MM.1S (cell line): ENCODE measurements around the gene PPWD1.
A peak's percentile ranks its signal among the peaks of the same experiment; 100 is the strongest.

Source experiments
- DNase-seq: peaks from one replicate; pipeline ENCODE4 v3.0.0-alpha.2; 2015
- H2AFZ ChIP-seq: fragments of 300-600 bp; sonication (generic); 2 replicates; pipeline ENCODE4 v1.6.0; 2016; ENCODE audit warnings: antibody characterized with exemption, low read length
- H3F3A ChIP-seq: fragments of 300-600 bp; sonication (generic); 2 replicates; pipeline ENCODE4 v1.6.1; 2016; ENCODE audit warnings: mild to moderate bottlenecking, antibody characterized with exemption, low read length, moderate library complexity, mixed read lengths; ENCODE audit not compliant: insufficient read depth
- H3K27ac ChIP-seq: fragments of 300-600 bp; sonication (generic); 2 replicates; pipeline ENCODE4 v1.5.1; 2016; ENCODE audit warnings: mild to moderate bottlenecking, low read length
- H3K27me3 ChIP-seq: fragments of 300-600 bp; sonication (generic); replicated peaks from 2 replicates; pipeline ENCODE4 v1.6.0; 2016; ENCODE audit warnings: low read length; ENCODE audit not compliant: insufficient read depth
- H3K36me3 ChIP-seq: fragments of 300-600 bp; sonication (generic); replicated peaks from 2 replicates; pipeline ENCODE4 v1.6.1; 2016; ENCODE audit warnings: mild to moderate bottlenecking, low read length, mixed read lengths; ENCODE audit not compliant: insufficient read depth
- H3K4me1 ChIP-seq: fragments of 300-600 bp; sonication (generic); 2 replicates; pipeline ENCODE4 v1.6.1; 2016; ENCODE audit warnings: low read length, mixed read lengths
- H3K4me2 ChIP-seq: fragments of 300-600 bp; sonication (generic); 2 replicates; pipeline ENCODE4 v1.6.0; 2016; ENCODE audit warnings: low read depth, low read length
- H3K4me3 ChIP-seq: fragments of 300-600 bp; sonication (generic); 2 replicates; pipeline ENCODE4 v1.5.1; 2016; ENCODE audit warnings: low read length, mixed read lengths
- H3K79me2 ChIP-seq: fragments of 300-600 bp; sonication (generic); 2 replicates; pipeline ENCODE4 v1.6.1; 2016; ENCODE audit warnings: mixed run types, low read length, mixed read lengths
- H3K9ac ChIP-seq: fragments of 300-600 bp; sonication (generic); 2 replicates; pipeline ENCODE4 v1.6.1; 2016; ENCODE audit warnings: low read length, mixed read lengths
- H3K9me2 ChIP-seq: fragments of 300-600 bp; sonication (generic); replicated peaks from 2 replicates; pipeline ENCODE4 v1.6.1; 2016; ENCODE audit warnings: mild to moderate bottlenecking, low read length, mixed read lengths; ENCODE audit not compliant: insufficient read depth
- H3K9me3 ChIP-seq: fragments of 300-600 bp; sonication (generic); replicated peaks from 2 replicates; pipeline ENCODE4 v1.6.1; 2016; ENCODE audit warnings: mild to moderate bottlenecking, low read length, mixed read lengths; ENCODE audit not compliant: insufficient read depth
- H4K20me1 ChIP-seq: fragments of 300-600 bp; sonication (generic); 2 replicates; pipeline ENCODE4 v1.6.1; 2016; ENCODE audit warnings: mild to moderate bottlenecking, low read length, moderate library complexity, mixed read lengths; ENCODE audit not compliant: insufficient read depth
- EZH2 ChIP-seq: fragments of 300-600 bp; sonication (generic); optimal IDR thresholded peaks from 2 replicates; pipeline ENCODE3; 2017; ENCODE audit warnings: low read depth, mild to moderate bottlenecking, antibody characterized with exemption, low read length, mixed read lengths
- EZH2phosphoT487 ChIP-seq: fragments of 300-600 bp; sonication (generic); IDR thresholded peaks from 2 replicates; pipeline ENCODE4 v1.6.1; 2018; ENCODE audit warnings: antibody characterized with exemption, low read length
- TF ChIP-seq, protein P1 (sequence below): fragments of 300-600 bp; sonication (generic); IDR thresholded peaks from 2 replicates; pipeline ENCODE4 v1.5.1; 2016; ENCODE audit warnings: antibody characterized with exemption, low read length, mixed read lengths

PPWD1 gene

DNA sequence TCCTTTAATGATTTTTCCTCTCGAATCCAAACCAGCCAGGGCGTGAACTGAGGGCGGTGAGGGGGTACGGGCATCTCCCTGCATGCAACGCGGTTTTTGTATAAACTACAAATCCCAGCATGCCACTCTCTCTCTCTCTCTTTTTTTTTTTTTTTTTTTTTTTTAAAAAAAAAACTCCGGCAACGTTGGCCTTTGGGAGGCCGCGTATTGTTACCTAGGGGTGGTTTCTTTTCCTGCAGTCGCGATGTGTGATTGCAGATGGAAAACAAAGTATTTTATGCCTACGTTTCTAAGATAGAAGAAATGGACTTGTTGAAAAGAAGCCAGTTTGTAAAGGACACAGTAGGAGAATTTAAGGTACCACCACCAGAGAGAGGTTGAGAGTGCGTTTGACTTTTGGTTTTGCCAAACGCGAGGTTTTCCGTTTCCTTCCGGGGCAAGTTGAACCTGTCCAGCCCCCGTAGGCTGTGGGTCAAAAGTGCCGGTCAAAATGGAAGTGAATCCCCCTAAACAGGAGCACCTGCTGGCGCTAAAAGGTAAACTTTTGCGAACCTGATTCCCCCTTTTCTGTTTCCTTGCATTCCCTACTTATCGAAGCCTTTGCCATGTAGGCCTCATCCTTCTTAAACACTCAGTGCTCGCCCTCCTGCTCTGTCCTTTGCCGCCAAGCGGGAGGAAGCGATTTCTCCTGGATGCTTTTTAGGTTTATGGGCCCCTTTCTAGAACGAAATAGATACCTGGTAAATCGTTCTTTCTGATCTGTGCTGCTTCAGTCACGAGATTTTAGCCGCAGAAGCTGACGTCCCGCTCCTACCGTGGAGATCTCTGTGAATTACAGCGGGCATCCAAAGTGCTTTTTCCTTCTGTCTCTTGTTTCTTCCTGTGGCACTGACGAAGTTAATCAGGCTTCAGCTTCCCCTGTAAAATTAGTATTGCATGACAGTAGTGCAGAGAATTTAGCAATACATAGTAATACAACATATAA is 61.8 kb downstream of the PPWD1 start, which contains the start of the genes SHLD3 and TRAPPC13:
TSS of gene SHLD3 (plus strand) at position 457 of the 985 bp plus-strand sequence. CDS start 4,561 bp downstream, outside the sequence.
TSS of gene TRAPPC13 (plus strand) at position 457 of the 985 bp plus-strand sequence. CDS start at position 491, 34 bp downstream.
- H3K27me3 ChIP-seq: no peaks in the 10 kb centered on the region
- no peaks in the 10 kb centered on the region for H4K20me1 ChIP-seq
- 0 out of 2 replicates have a peak, but pooled peaks cover 5% of the 10 kb centered on the region for H3F3A ChIP-seq
- peak within 1 kb of the TSS; percentile 97 for H3K4me3 ChIP-seq
- peak; percentile 91 for DNase-seq
- peaks cover 4% of the 10 kb centered on the region for H3K36me3 ChIP-seq
- H3K27ac ChIP-seq: peak within 1 kb of the TSS; percentile 87
- no peaks in the 10 kb centered on the region for H3K9me2 ChIP-seq
- TF ChIP-seq, protein P1, sequence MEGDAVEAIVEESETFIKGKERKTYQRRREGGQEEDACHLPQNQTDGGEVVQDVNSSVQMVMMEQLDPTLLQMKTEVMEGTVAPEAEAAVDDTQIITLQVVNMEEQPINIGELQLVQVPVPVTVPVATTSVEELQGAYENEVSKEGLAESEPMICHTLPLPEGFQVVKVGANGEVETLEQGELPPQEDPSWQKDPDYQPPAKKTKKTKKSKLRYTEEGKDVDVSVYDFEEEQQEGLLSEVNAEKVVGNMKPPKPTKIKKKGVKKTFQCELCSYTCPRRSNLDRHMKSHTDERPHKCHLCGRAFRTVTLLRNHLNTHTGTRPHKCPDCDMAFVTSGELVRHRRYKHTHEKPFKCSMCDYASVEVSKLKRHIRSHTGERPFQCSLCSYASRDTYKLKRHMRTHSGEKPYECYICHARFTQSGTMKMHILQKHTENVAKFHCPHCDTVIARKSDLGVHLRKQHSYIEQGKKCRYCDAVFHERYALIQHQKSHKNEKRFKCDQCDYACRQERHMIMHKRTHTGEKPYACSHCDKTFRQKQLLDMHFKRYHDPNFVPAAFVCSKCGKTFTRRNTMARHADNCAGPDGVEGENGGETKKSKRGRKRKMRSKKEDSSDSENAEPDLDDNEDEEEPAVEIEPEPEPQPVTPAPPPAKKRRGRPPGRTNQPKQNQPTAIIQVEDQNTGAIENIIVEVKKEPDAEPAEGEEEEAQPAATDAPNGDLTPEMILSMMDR: no peak
- TF ChIP-seq EZH2 (no peak), EZH2phosphoT487 (no peak)
- H3K9ac ChIP-seq: peak within 1 kb of the TSS; percentile 83
- peaks cover 88% of the 10 kb centered on the region for H3K79me2 ChIP-seq
- peak within 1 kb of the TSS; percentile 97 for H3K4me2 ChIP-seq
- H2AFZ ChIP-seq: peak within 1 kb of the TSS; percentile 91
- peaks cover 16% of the 10 kb centered on the region; the same call in 1 of the 2 replicates for H3K4me1 ChIP-seq
- H3K9me3 ChIP-seq: no peaks in the 10 kb centered on the region

DNA sequence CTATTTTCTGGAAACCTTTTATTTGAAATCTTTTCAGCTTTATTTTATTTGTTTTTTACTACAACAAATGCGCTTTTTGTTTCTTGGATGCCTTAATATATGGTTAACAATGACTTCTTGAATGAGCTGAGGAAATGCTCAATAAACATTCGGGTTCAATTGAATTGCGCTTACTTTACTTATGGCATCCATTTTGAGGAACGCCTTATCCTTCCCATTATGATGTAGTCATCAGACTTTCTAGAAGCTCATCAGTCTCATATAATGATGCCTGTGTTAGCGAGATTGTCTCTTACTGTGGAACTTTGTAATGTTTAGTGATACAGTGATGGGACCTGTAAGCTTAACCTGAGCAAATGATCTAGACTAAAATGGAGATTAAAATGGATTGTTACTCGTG is 62.6 kb downstream of the PPWD1 start:
- Histone ChIP-seq H2AFZ (no peak overlapping the region), H3K9ac (peak overlapping the region; percentile 83; the same call in 1 of the 2 replicates), H3K9me3 (no peaks in the 10 kb centered on the region), H3K4me2 (peak overlapping the region; percentile 70), H3K4me3 (peak overlapping the region; percentile 97), H4K20me1 (no peaks in the 10 kb centered on the region), H3K27me3 (no peaks in the 10 kb centered on the region), H3K4me1 (peaks cover 16% of the 10 kb centered on the region; the same call in 1 of the 2 replicates), H3K36me3 (peaks cover 7% of the 10 kb centered on the region), H3F3A (0 out of 2 replicates have a peak, but pooled peaks cover 5% of the 10 kb centered on the region), H3K79me2 (peaks cover 86% of the 10 kb centered on the region), H3K9me2 (no peaks in the 10 kb centered on the region), H3K27ac (peak overlapping the region; percentile 87; the same call in 1 of the 2 replicates)
- DNase-seq: no peak
- TF ChIP-seq, protein P1: no peak
- TF ChIP-seq EZH2phosphoT487 (no peak), EZH2 (no peak)

DNA sequence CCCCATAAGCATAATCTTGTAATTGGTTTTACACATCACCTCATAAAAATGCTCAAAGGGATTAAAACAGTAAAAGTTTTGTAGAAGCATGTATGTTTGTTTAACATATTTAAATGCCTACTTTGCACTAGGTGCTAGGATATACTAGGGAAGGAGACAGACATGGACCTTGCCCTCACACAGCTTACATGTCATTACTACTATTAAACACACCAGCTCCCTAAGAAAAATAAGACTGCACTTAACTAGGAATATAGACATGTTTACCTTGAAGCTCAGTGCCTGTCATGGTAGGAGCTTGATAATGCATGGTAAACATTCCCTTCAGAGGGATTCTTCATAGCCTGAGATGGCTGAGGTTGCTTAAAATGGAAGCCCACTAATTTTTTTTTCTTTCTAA is 67.9 kb downstream of the PPWD1 start:
- peaks cover 54% of the 10 kb centered on the region for H3K79me2 ChIP-seq
- H2AFZ ChIP-seq: no peak overlapping the region
- H4K20me1 ChIP-seq: no peaks in the 10 kb centered on the region
- no peak overlapping the region for H3K4me3 ChIP-seq
- no peak for DNase-seq
- no peaks in the 10 kb centered on the region for H3K9me2 ChIP-seq
- H3K27me3 ChIP-seq: no peaks in the 10 kb centered on the region
- H3K36me3 ChIP-seq: peaks cover 10% of the 10 kb centered on the region
- peaks cover 3% of the 10 kb centered on the region for H3K4me1 ChIP-seq
- TF ChIP-seq EZH2 (no peak), EZH2phosphoT487 (no peak)
- TF ChIP-seq, protein P1: no peak
- no peak overlapping the region for H3K4me2 ChIP-seq
- H3F3A ChIP-seq: no peaks in the 10 kb centered on the region
- H3K27ac ChIP-seq: no peak overlapping the region
- H3K9ac ChIP-seq: no peak overlapping the region
- H3K9me3 ChIP-seq: no peaks in the 10 kb centered on the region
